H9 (cell line): Measurements from ENCODE around the gene MSLN. TPM values are rescaled to one million over a fixed set of nuclear protein-coding genes. Genes with fewer than 3 reads are reported as not detected.
A peak's percentile ranks its signal among the peaks of the same experiment; 100 is the strongest.

Source experiments
- DNase-seq: peaks from one replicate; pipeline ENCODE4 v3.0.0-alpha.2; 2017
- H2AFZ ChIP-seq: one replicate; pipeline ENCODE4 v1.6.1; 2013; ENCODE audit warnings: mild to moderate bottlenecking, low read length, control low read depth, moderate library complexity
- H2AK5ac ChIP-seq: 2 replicates; pipeline ENCODE4 v1.6.1; 2013; ENCODE audit warnings: low read length, control low read depth, mixed read lengths; ENCODE audit not compliant: insufficient read length
- H2BK120ac ChIP-seq: one replicate; pipeline ENCODE4 v1.6.1; 2013; ENCODE audit warnings: low read depth, mild to moderate bottlenecking, low read length, control low read depth, inconsistent platforms; ENCODE audit not compliant: poor library complexity, severe bottlenecking
- H2BK12ac ChIP-seq: 2 replicates; pipeline ENCODE4 v1.6.1; 2013; ENCODE audit warnings: low read length, control low read depth, mixed read lengths, low read depth; ENCODE audit not compliant: insufficient read length
- H2BK15ac ChIP-seq: 2 replicates; pipeline ENCODE4 v1.6.1; 2013; ENCODE audit warnings: low read depth, low read length, control low read depth
- H2BK20ac ChIP-seq: one replicate; pipeline ENCODE4 v1.6.1; 2013; ENCODE audit warnings: low read depth, mild to moderate bottlenecking, low read length, control low read depth, inconsistent platforms; ENCODE audit not compliant: poor library complexity, severe bottlenecking
- H2BK5ac ChIP-seq: 2 replicates; pipeline ENCODE4 v1.6.1; 2013; ENCODE audit warnings: low read length, control low read depth, mixed read lengths; ENCODE audit not compliant: insufficient read length
- H3K14ac ChIP-seq: 2 replicates; pipeline ENCODE4 v1.6.1; 2013; ENCODE audit warnings: low read length, control low read depth; ENCODE audit not compliant: insufficient read depth
- H3K18ac ChIP-seq: 2 replicates; pipeline ENCODE4 v1.6.1; 2013; ENCODE audit warnings: low read depth, mild to moderate bottlenecking, mixed read lengths, low read length, control low read depth; ENCODE audit not compliant: insufficient read length
- H3K23ac ChIP-seq: 2 replicates; pipeline ENCODE4 v1.6.1; 2013; ENCODE audit warnings: low read length, control low read depth, mixed read lengths, low read depth; ENCODE audit not compliant: insufficient read length
- H3K23me2 ChIP-seq: 2 replicates; pipeline ENCODE4 v1.6.1; 2013; ENCODE audit warnings: low read depth, mild to moderate bottlenecking, mixed read lengths, low read length, control low read depth; ENCODE audit not compliant: insufficient read length, poor library complexity, severe bottlenecking
- H3K27ac ChIP-seq: 2 replicates; pipeline ENCODE4 v1.5.1; 2013; ENCODE audit warnings: low read length, control low read depth, mixed read lengths, low read depth; ENCODE audit not compliant: insufficient read length
- H3K27me3 ChIP-seq: 2 replicates; pipeline ENCODE4 v1.6.1; 2013; ENCODE audit warnings: low read length, control low read depth, inconsistent platforms; ENCODE audit not compliant: insufficient read depth
- H3K4ac ChIP-seq: 2 replicates; pipeline ENCODE4 v1.6.1; 2013; ENCODE audit warnings: low read depth, mild to moderate bottlenecking, control low read depth, inconsistent platforms, low read length, moderate library complexity
- H3K4me1 ChIP-seq: 2 replicates; pipeline ENCODE4 v1.6.1; 2013; ENCODE audit warnings: low read length, control low read depth, inconsistent platforms; ENCODE audit not compliant: insufficient read depth
- H3K4me2 ChIP-seq: 2 replicates; pipeline ENCODE4 v1.6.1; 2013; ENCODE audit warnings: low read length, control low read depth, mixed read lengths; ENCODE audit not compliant: insufficient read length, insufficient read depth
- H3K56ac ChIP-seq: 2 replicates; pipeline ENCODE4 v1.6.1; 2013; ENCODE audit warnings: low read depth, mild to moderate bottlenecking, mixed read lengths, low read length, control low read depth; ENCODE audit not compliant: insufficient read length
- H3K79me1 ChIP-seq: 2 replicates; pipeline ENCODE4 v1.6.1; 2013; ENCODE audit warnings: low read depth, mild to moderate bottlenecking, moderate library complexity, low read length, control low read depth, inconsistent platforms; ENCODE audit not compliant: insufficient read depth, poor library complexity, severe bottlenecking
- H3K79me2 ChIP-seq: 2 replicates; pipeline ENCODE4 v1.6.1; 2013; ENCODE audit warnings: low read length, control low read depth, inconsistent platforms; ENCODE audit not compliant: insufficient read depth
- H3K9ac ChIP-seq: 2 replicates; pipeline ENCODE4 v1.6.1; 2013; ENCODE audit warnings: low read length, control low read depth, mixed read lengths; ENCODE audit not compliant: insufficient read length; ENCODE audit errors: extremely low read depth
- H3K9me3 ChIP-seq: one replicate; pipeline ENCODE4 v1.6.1; 2013; ENCODE audit warnings: low read depth, low read length, inconsistent platforms; ENCODE audit not compliant: control insufficient read depth
- H3T11ph ChIP-seq: one replicate; pipeline ENCODE4 v1.6.1; 2013; ENCODE audit warnings: mild to moderate bottlenecking, low read length, control low read depth, inconsistent platforms
- H4K20me1 ChIP-seq: one replicate; pipeline ENCODE4 v1.6.1; 2013; ENCODE audit not compliant: control insufficient read depth, insufficient read length, insufficient read depth
- H4K5ac ChIP-seq: 2 replicates; pipeline ENCODE4 v1.6.1; 2013; ENCODE audit warnings: low read depth, mild to moderate bottlenecking, mixed read lengths, low read length, control low read depth; ENCODE audit not compliant: insufficient read length
- H4K8ac ChIP-seq: replicated peaks from 2 replicates; pipeline ENCODE4 v1.6.1; 2013; ENCODE audit warnings: low read length, control low read depth, mixed read lengths, low read depth; ENCODE audit not compliant: insufficient read length
- H4K91ac ChIP-seq: 2 replicates; pipeline ENCODE4 v1.6.1; 2013; ENCODE audit warnings: low read depth, mild to moderate bottlenecking, moderate library complexity, mixed read lengths, low read length, control low read depth; ENCODE audit not compliant: insufficient read length
- H3K27ac Mint-ChIP-seq, 3 experiments: 2 replicates in 2 of 3; 3 replicates in 1 of 3; pipeline ENCODE4 v1.8.0; 2020 to 2021; ENCODE audit warnings: mixed read lengths in 3 of 3, mild to moderate bottlenecking in 1 of 3, moderate library complexity in 1 of 3
- H3K27me3 Mint-ChIP-seq: 2 replicates; pipeline ENCODE4 v1.8.0; 2021; ENCODE audit warnings: low read depth, mild to moderate bottlenecking, moderate library complexity, mixed read lengths
- H3K36me3 Mint-ChIP-seq, 3 experiments: 2 replicates in 2 of 3; 3 replicates in 1 of 3; pipeline ENCODE4 v1.8.0; 2020 to 2021; ENCODE audit warnings: low read depth in 3 of 3, mixed read lengths in 3 of 3; ENCODE audit not compliant: insufficient read depth in 1 of 3
- H3K4me1 Mint-ChIP-seq, 2 experiments: 2 replicates each; pipeline ENCODE4 v1.8.0; 2020; ENCODE audit warnings: mixed read lengths in 2 of 2
- H3K4me3 Mint-ChIP-seq, 2 experiments: 2 replicates in 1 of 2; 3 replicates in 1 of 2; pipeline ENCODE4 v1.8.0; 2020 to 2021; ENCODE audit warnings: mild to moderate bottlenecking in 2 of 2, mixed read lengths in 2 of 2, moderate library complexity in 1 of 2
- H3K9me3 Mint-ChIP-seq, 2 experiments: 2 replicates in 1 of 2; 3 replicates in 1 of 2; pipeline ENCODE4 v1.8.0; 2020; ENCODE audit warnings: mild to moderate bottlenecking in 2 of 2, mixed read lengths in 2 of 2, moderate library complexity in 1 of 2
- CTCF ChIP-seq: fragments of 200-600 bp; sonication (generic); conservative IDR thresholded peaks from 3 replicates; pipeline ENCODE4 v1.8.0; 2021; ENCODE audit warnings: antibody characterized with exemption, mild to moderate bottlenecking
- WGBS: extraction: QIAGEN DNeasy Blood & Tissue Kit; methylation state at CpG from one replicate; pipeline ENCODE4 v1.1.7; 2013; ENCODE audit warnings: missing lambda C conversion rate, low lambda C conversion rate, mixed read lengths; ENCODE audit not compliant: insufficient read length; ENCODE audit errors: extremely low coverage; 5-methylcytosine and 5-hydroxymethylcytosine counted together
- total RNA-seq: library from RNA; stranded (reverse); gene quantifications from 2 replicates; pipeline ENCODE4 v1.2.1, GENCODE V29; 2021

MSLN gene
- total RNA-seq, 1 experiment from 2014 or later: 0.22 TPM

GRCh38 chr16:777826-778225 is 17.3 kb downstream of the MSLN start:
- Histone ChIP-seq H3K9ac (no peak overlapping the region), H3K56ac (no peak overlapping the region), H3K23ac (no peak overlapping the region), H3K9me3 (no peaks in the 10 kb centered on the region), H2BK120ac (no peak overlapping the region), H3K14ac (no peak overlapping the region), H3K4me1 (no peaks in the 10 kb centered on the region), H2BK20ac (no peak overlapping the region), H4K91ac (no peak overlapping the region), H4K20me1 (peaks cover 3% of the 10 kb centered on the region), H4K8ac (no peak overlapping the region), H4K5ac (no peak overlapping the region), H3K4me2 (no peak overlapping the region), H2BK5ac (no peak overlapping the region), H3K27me3 (no peaks in the 10 kb centered on the region; the same call in 1 of the 2 replicates), H3T11ph (no peak overlapping the region), H3K27ac (no peak overlapping the region), H3K4ac (no peak overlapping the region), H3K79me1 (no peaks in the 10 kb centered on the region), H2AK5ac (no peak overlapping the region), H2AFZ (no peak overlapping the region), H3K79me2 (no peaks in the 10 kb centered on the region), H3K18ac (no peak overlapping the region), H2BK15ac (no peak overlapping the region), H2BK12ac (no peak overlapping the region), H3K23me2 (no peaks in the 10 kb centered on the region)
- H3K36me3 Mint-ChIP-seq: no peaks in the 10 kb centered on the region
- no peaks in the 10 kb centered on the region for H3K9me3 Mint-ChIP-seq
- no CpG with 5 or more reads among the region's 16 CpGs for WGBS
- 0 out of 7 replicates have a peak overlapping the region, but pooled peaks of 1 of the 3 experiments have one; percentile 41 for H3K27ac Mint-ChIP-seq
- H3K4me1 Mint-ChIP-seq: no peaks in the 10 kb centered on the region
- H3K27me3 Mint-ChIP-seq: peaks cover 31% of the 10 kb centered on the region
- no peak for DNase-seq
- no peak overlapping the region for H3K4me3 Mint-ChIP-seq
- TF ChIP-seq CTCF: no peak
